ENCODE data around the gene SARDH.
"Not testable (repeated sequence)": the region's sequence is repeated elsewhere in the genome, so short reads cannot be mapped to it uniquely, and the experiment has no call there.

DNA sequence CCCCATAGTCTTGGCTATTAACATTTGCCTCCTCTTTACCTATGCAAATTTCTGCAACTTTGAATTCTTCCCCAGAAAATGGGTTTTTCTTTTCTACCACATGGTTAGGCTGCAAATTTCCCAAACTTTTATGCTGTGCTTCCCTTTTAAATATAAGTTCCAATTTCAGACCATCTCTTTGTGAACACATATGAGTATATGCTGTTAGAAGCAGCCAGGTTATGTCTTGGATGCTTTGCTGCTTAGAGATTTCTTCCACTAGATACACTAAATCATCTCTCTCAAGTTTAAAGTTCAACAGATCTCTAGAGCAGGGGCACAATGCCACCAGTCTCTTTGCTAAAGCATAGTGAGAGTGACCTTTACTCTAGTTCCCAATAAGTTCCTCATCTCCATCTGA lies 112.1 kb downstream of the SARDH start:
- TF ChIP-seq POLR2AphosphoS5 (IDR thresholded peaks at IDR 0.05; ENCODE audit: low read depth, low read length); TAF1 (IDR thresholded peaks at IDR 0.05; ENCODE audit: low read depth, low read length); TAF7 (optimal IDR thresholded peaks at IDR 0.05; ENCODE audit: borderline replicate concordance, low read depth, low read length); POLR2A (IDR thresholded peaks at IDR 0.05; ENCODE audit: control extremely low read depth in 1 of 2, low read depth in 2 of 2, low read length in 2 of 2); EGR1 (IDR thresholded peaks at IDR 0.05; ENCODE audit: borderline replicate concordance, low read depth, low read length); SIN3A (conservative IDR thresholded peaks at IDR 0.05 in 1 of 2, IDR thresholded peaks at IDR 0.05 in 1 of 2; ENCODE audit: low read depth in 1 of 2, low read length in 2 of 2); SP1 (IDR thresholded peaks at IDR 0.05; ENCODE audit: low read depth, low read length); MAFK (IDR thresholded peaks at IDR 0.05; ENCODE audit: low read depth, low read length); ASH2L (IDR thresholded peaks at IDR 0.05; ENCODE audit: low read length); ZNF274 (IDR thresholded peaks at IDR 0.05; ENCODE audit: borderline replicate concordance, extremely low read depth, low read length): not testable (repeated sequence)
- TF ChIP-seq, protein P1, sequence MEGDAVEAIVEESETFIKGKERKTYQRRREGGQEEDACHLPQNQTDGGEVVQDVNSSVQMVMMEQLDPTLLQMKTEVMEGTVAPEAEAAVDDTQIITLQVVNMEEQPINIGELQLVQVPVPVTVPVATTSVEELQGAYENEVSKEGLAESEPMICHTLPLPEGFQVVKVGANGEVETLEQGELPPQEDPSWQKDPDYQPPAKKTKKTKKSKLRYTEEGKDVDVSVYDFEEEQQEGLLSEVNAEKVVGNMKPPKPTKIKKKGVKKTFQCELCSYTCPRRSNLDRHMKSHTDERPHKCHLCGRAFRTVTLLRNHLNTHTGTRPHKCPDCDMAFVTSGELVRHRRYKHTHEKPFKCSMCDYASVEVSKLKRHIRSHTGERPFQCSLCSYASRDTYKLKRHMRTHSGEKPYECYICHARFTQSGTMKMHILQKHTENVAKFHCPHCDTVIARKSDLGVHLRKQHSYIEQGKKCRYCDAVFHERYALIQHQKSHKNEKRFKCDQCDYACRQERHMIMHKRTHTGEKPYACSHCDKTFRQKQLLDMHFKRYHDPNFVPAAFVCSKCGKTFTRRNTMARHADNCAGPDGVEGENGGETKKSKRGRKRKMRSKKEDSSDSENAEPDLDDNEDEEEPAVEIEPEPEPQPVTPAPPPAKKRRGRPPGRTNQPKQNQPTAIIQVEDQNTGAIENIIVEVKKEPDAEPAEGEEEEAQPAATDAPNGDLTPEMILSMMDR (IDR thresholded peaks at IDR 0.05; ENCODE audit: control extremely low read depth in 1 of 3, insufficient read depth in 1 of 3, low read depth in 1 of 3, low read length in 3 of 3), result not testable (repeated sequence)
